HepG2 (cell line): Measurements from ENCODE around the gene EGFLAM. TPM values are rescaled to one million over a fixed set of nuclear protein-coding genes. Genes with fewer than 3 reads are reported as not detected.

Experiments used
- ATAC-seq: fragments of 200-7000 bp; cut with Tn5 transposase; 3 replicates; pipeline ENCODE4 v1.9.1; 2020; ENCODE audit warnings: mild to moderate bottlenecking, moderate library complexity
- BruUV-seq: library from RNA; stranded (reverse); fragments of 400-500 nt; replicated peaks from 2 replicates; lab custom pipeline; 2021; lab: Mats Ljungman, UMichigan
- CTCF ChIA-PET: fragments of 300-600 bp; formaldehyde crosslinking; extraction: SDS; loops from one replicate; lab custom pipeline; 2021; ENCODE audit warnings: low total read pairs, inconsistent platforms, low intra/inter-chr PET ratio; lab: Yijun Ruan, JAX
- POLR2A ChIA-PET: fragments of 350-600 bp; sonication (Branson Sonifier 250); formaldehyde crosslinking; loops from one replicate; lab custom pipeline; 2020; ENCODE audit warnings: antibody characterized with exemption, inconsistent platforms; lab: Yijun Ruan, JAX
- DNase-seq: peaks from one replicate; pipeline ENCODE4 v3.0.0-alpha.2; 2015; ENCODE audit warnings: low spot score
- FAIRE-seq: peaks from 3 replicates; lab custom pipeline; 2011; peaks lifted over from hg19 to GRCh38; lab: Jason Lieb, UNC
- H2AFZ ChIP-seq: one replicate; pipeline ENCODE4 v1.6.1; 2011; ENCODE audit warnings: low read length, inconsistent platforms
- H3K27ac ChIP-seq: fragments of 300-600 bp; 3 replicates; pipeline ENCODE4 v1.8.0; 2011; ENCODE audit warnings: mixed run types, mild to moderate bottlenecking, mixed read lengths, low read length, inconsistent platforms; ENCODE audit not compliant: insufficient read depth; ENCODE audit errors: extremely low read length
- H3K27me3 ChIP-seq, 2 experiments: fragments of 200-600 bp in 1 of 2; 2 replicates in 1 of 2; 3 replicates in 1 of 2; pipeline versions ENCODE4 v1.6.0 to v1.8.0; 2011; ENCODE audit warnings: low read length in 2 of 2, mild to moderate bottlenecking in 2 of 2, moderate library complexity in 2 of 2, inconsistent platforms in 1 of 2; ENCODE audit not compliant: insufficient read depth in 2 of 2, control insufficient read depth in 1 of 2
- H3K36me3 ChIP-seq, 2 experiments: fragments of 200-600 bp in 1 of 2; replicated peaks in 1 of 2; 2 replicates in 1 of 2; 3 replicates in 1 of 2; pipeline versions ENCODE4 v1.5.1 to v1.8.0; 2011; ENCODE audit warnings: low read length in 2 of 2, inconsistent platforms in 1 of 2; ENCODE audit not compliant: insufficient read depth in 2 of 2, control insufficient read depth in 1 of 2
- H3K4me1 ChIP-seq: 2 replicates; pipeline ENCODE4 v1.5.1; 2012; ENCODE audit warnings: low read length, inconsistent platforms; ENCODE audit not compliant: insufficient read depth
- H3K4me2 ChIP-seq: 2 replicates; pipeline ENCODE4 v1.6.0; 2011; ENCODE audit warnings: low read depth, low read length, inconsistent platforms
- H3K4me3 ChIP-seq, 3 experiments: fragments of 200-600 bp in 1 of 3; sonication (generic), shearing (Covaris generic) in 1 of 3; replicated peaks in 1 of 3; 2 replicates each; pipeline ENCODE4 v1.5.1; 2011 to 2016; ENCODE audit warnings: low read length in 3 of 3, inconsistent platforms in 2 of 3, low read depth in 2 of 3, mild to moderate bottlenecking in 2 of 3, control low read depth in 1 of 3, mixed read lengths in 1 of 3; ENCODE audit not compliant: insufficient read depth in 1 of 3
- H3K79me2 ChIP-seq: one replicate; pipeline ENCODE4 v1.6.1; 2011; ENCODE audit warnings: low read length, inconsistent platforms; ENCODE audit not compliant: insufficient read depth
- H3K9ac ChIP-seq: 2 replicates; pipeline ENCODE4 v1.6.0; 2011; ENCODE audit warnings: mild to moderate bottlenecking, low read depth, low read length, inconsistent platforms; ENCODE audit not compliant: insufficient read depth
- H3K9me3 ChIP-seq: 2 replicates; pipeline ENCODE4 v1.5.1; 2012; ENCODE audit warnings: mild to moderate bottlenecking, low read length
- H4K20me1 ChIP-seq: 2 replicates; pipeline ENCODE4 v1.6.0; 2011; ENCODE audit warnings: inconsistent platforms, mild to moderate bottlenecking, low read length, moderate library complexity; ENCODE audit not compliant: insufficient read depth
- CBFB ChIP-seq: sonication (generic); formaldehyde crosslinking; IDR thresholded peaks from 2 replicates; pipeline ENCODE4 v1.4.0; 2020; ENCODE audit warnings: missing genetic modification reagents
- GABPB1 ChIP-seq: IDR thresholded peaks from 2 replicates; pipeline ENCODE4 v1.6.1; 2016; ENCODE audit warnings: mild to moderate bottlenecking, missing genetic modification reagents, moderate library complexity, missing compliant biosample characterization
- GATAD2A ChIP-seq: IDR thresholded peaks from 2 replicates; pipeline ENCODE4 v1.6.1; 2016
- HCFC1 ChIP-seq: fragments of 150-350 bp; IDR thresholded peaks from 2 replicates; pipeline ENCODE4 v1.6.1; 2014; ENCODE audit warnings: low read depth, low read length
- MLLT10 ChIP-seq: sonication (generic); formaldehyde crosslinking; IDR thresholded peaks from 2 replicates; pipeline ENCODE4 v1.4.0; 2020; ENCODE audit warnings: missing genetic modification reagents
- MTF2 ChIP-seq: sonication (generic); formaldehyde crosslinking; IDR thresholded peaks from 2 replicates; pipeline ENCODE4 v1.5.0; 2020; ENCODE audit warnings: missing genetic modification reagents, borderline replicate concordance
- NFRKB ChIP-seq: fragments of 450-650 bp; IDR thresholded peaks from 2 replicates; pipeline ENCODE4 v1.6.1; 2017
- ZBTB3 ChIP-seq: sonication (generic); formaldehyde crosslinking; IDR thresholded peaks from 2 replicates; pipeline ENCODE4 v1.4.0; 2020; ENCODE audit warnings: low read depth, mild to moderate bottlenecking, moderate library complexity, missing genetic modification reagents, borderline replicate concordance
- ZNF253 ChIP-seq: sonication (generic); formaldehyde crosslinking; IDR thresholded peaks from 2 replicates; pipeline ENCODE4 v1.8.0; 2022; ENCODE audit warnings: mild to moderate bottlenecking, missing genetic modification reagents, borderline replicate concordance
- ZNF326 ChIP-seq: sonication (generic); formaldehyde crosslinking; IDR thresholded peaks from 2 replicates; pipeline ENCODE4 v1.4.0; 2020; ENCODE audit warnings: missing genetic modification reagents, borderline replicate concordance
- ZNF335 ChIP-seq: sonication (generic); formaldehyde crosslinking; IDR thresholded peaks from 2 replicates; pipeline ENCODE4 v1.4.0; 2020; ENCODE audit warnings: missing genetic modification reagents
- ZNF713 ChIP-seq: sonication (generic); formaldehyde crosslinking; IDR thresholded peaks from 2 replicates; pipeline ENCODE4 v1.4.0; 2020; ENCODE audit warnings: mild to moderate bottlenecking, missing genetic modification reagents
- ZNF768 ChIP-seq: sonication (generic); formaldehyde crosslinking; IDR thresholded peaks from 2 replicates; pipeline ENCODE4 v1.4.0; 2020; ENCODE audit warnings: missing genetic modification reagents
- WGBS: methylation state at CpG from one replicate; pipeline ENCODE4 v1.1.6; 2017; ENCODE audit warnings: low lambda C conversion rate; 5-methylcytosine and 5-hydroxymethylcytosine counted together
- in situ Hi-C: cut with HindIII; loops from 2 replicates; pipeline ENCODE4 v1.10.0; 2017; ENCODE audit warnings: low pct_unique_long_range_greater_than_20kb; ENCODE audit not compliant: extremely low pct_ligation_motif_present
- intact Hi-C: fragments of 100-400 bp; cut with micrococcal nuclease; formaldehyde crosslinking; loops from one replicate; pipeline ENCODE4 v1.10.0; 2022; ENCODE audit not compliant: unreplicated experiment
- polyA plus RNA-seq, 8 experiments: library from polyadenylated mRNA; depleted of rRNA in 3 of 8; stranded (reverse) in 7 of 8; unstranded in 1 of 8; fragments of >200 nt; fragmentation: Illumina TruSeq in 4 of 8; extraction: Trizol in 4 of 8; gene quantifications; 2 replicates each; pipeline versions ENCODE4 v1.2.1 to v1.2.3, GENCODE V29; 2011 to 2016; ENCODE audit warnings: low read depth in 4 of 8, missing spikeins in 1 of 8, mixed read lengths in 1 of 8; ENCODE audit not compliant: insufficient read depth in 1 of 8
- total RNA-seq, 5 experiments: library from RNA; depleted of rRNA; stranded (reverse); fragments of >200 nt; fragmentation: Illumina TruSeq; extraction: Trizol; gene quantifications; 2 replicates each; pipeline ENCODE4 v1.2.3, GENCODE V29; 2016; ENCODE audit warnings: low read depth in 1 of 5
- TF ChIP-seq, protein P1 (sequence below): sonication (generic); formaldehyde crosslinking; IDR thresholded peaks from 2 replicates; pipeline ENCODE4 v1.8.0; 2022; ENCODE audit warnings: mild to moderate bottlenecking, missing genetic modification reagents, borderline replicate concordance
- TF ChIP-seq, protein P2 (sequence below): sonication (generic); formaldehyde crosslinking; IDR thresholded peaks from 2 replicates; pipeline ENCODE4 v1.5.1; 2020; ENCODE audit warnings: missing genetic modification reagents, mild to moderate bottlenecking, borderline replicate concordance
- TF ChIP-seq, protein P3 (sequence below): sonication (generic); formaldehyde crosslinking; IDR thresholded peaks from 2 replicates; pipeline ENCODE4 v1.5.1; 2020; ENCODE audit warnings: mild to moderate bottlenecking, missing genetic modification reagents, borderline replicate concordance

Gene EGFLAM
- total and polyA plus RNA-seq, 2 of the 13 experiments (the other 11 are each of a cell fraction or from before 2014, with no cell fraction given): not detected

DNA sequence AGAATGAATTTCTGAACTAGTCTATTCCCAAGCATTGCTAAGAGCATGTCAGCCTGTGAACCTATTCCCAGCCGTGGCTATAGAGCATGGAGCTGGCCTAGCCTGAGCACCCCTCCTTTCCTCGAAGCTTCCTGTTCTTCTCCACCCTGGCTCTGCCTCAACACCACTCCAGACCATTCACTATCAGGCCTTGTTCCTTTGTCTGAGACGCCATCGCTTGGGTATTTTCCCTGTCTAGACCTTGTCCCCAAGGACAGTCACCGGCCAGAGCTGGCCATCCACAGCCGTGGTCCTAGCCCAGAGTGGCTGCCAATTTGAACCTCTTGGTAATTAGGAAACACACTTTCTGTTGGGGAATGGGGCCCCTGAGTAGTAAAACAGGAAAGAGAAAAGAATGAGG is 192.3 kb downstream of the EGFLAM start (continued):
- TF ChIP-seq, protein P1, sequence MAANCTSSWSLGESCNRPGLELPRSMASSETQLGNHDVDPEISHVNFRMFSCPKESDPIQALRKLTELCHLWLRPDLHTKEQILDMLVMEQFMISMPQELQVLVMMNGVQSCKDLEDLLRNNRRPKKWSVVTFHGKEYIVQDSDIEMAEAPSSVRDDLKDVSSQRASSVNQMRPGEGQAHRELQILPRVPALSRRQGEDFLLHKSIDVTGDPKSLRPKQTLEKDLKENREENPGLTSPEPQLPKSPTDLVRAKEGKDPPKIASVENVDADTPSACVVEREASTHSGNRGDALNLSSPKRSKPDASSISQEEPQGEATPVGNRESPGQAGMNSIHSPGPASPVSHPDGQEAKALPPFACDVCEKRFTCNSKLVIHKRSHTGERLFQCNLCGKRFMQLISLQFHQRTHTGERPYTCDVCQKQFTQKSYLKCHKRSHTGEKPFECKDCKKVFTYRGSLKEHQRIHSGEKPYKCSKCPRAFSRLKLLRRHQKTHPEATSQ (CRISPR knock-in tag): no peak
- TF ChIP-seq NFRKB (no peak), CBFB (CRISPR knock-in tag) (no peak), ZNF713 (CRISPR knock-in tag) (no peak)
- TF ChIP-seq, protein P2, sequence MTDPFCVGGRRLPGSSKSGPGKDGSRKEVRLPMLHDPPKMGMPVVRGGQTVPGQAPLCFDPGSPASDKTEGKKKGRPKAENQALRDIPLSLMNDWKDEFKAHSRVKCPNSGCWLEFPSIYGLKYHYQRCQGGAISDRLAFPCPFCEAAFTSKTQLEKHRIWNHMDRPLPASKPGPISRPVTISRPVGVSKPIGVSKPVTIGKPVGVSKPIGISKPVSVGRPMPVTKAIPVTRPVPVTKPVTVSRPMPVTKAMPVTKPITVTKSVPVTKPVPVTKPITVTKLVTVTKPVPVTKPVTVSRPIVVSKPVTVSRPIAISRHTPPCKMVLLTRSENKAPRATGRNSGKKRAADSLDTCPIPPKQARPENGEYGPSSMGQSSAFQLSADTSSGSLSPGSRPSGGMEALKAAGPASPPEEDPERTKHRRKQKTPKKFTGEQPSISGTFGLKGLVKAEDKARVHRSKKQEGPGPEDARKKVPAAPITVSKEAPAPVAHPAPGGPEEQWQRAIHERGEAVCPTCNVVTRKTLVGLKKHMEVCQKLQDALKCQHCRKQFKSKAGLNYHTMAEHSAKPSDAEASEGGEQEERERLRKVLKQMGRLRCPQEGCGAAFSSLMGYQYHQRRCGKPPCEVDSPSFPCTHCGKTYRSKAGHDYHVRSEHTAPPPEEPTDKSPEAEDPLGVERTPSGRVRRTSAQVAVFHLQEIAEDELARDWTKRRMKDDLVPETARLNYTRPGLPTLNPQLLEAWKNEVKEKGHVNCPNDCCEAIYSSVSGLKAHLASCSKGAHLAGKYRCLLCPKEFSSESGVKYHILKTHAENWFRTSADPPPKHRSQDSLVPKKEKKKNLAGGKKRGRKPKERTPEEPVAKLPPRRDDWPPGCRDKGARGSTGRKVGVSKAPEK: no peak
- TF ChIP-seq, all 625 proteins: peak for 0

DNA sequence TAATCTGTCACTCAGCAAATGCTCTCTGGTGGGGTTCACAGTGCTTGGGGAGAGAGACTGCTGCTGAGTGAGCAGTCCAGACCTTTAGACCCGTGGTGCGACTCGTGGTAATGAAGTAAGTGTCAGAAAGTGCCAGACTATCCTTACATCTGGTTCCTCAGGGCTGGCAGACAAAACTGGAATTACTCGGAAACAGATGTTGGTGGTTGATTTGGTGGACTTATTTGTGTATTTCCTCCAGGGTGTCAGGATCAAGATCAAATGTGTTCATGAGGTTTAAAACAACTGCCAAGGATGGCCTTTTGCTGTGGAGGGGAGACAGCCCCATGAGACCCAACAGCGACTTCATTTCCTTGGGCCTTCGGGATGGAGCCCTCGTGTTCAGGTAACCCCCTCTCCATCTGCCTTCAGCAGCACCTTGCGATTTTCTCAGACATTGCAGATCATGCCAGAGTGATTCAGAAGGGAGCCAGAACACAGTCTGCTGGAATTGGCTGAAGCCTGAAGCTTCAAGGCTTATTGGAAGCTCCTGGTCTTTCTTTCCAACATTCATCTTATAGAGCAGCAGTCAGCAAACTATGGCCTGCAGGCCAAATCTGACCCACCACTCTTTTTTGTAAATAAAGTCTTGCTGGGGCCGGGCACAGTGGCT is 192.8 kb downstream of the EGFLAM start:
- Histone ChIP-seq H3K27me3 (peaks cover 2 to 39% of the 10 kb centered on the region in 2 experiments; a peak in 3 of 5 replicates), H4K20me1 (no peaks in the 10 kb centered on the region), H3K4me3 (no peak overlapping the region), H3K4me1 (no peaks in the 10 kb centered on the region), H3K36me3 (no peaks in the 10 kb centered on the region), H3K9ac (no peak overlapping the region), H3K79me2 (no peaks in the 10 kb centered on the region), H2AFZ (no peak overlapping the region), H3K4me2 (no peak overlapping the region), H3K27ac (no peak overlapping the region), H3K9me3 (no peaks in the 10 kb centered on the region)
- intact Hi-C loops: no loop called here
- ChIA-PET CTCF (no interaction called here), POLR2A (no interaction called here)
- DNase-seq (no peak), FAIRE-seq (no peak), ATAC-seq (no peak)
- WGBS: 42% methylated on average over 9 of the region's 9 CpGs
- in situ Hi-C loops: no loop called here
- BruUV-seq: no TSS peak
- TF ChIP-seq ZNF335: no peak
- TF ChIP-seq MLLT10 (CRISPR knock-in tag): no peak
- TF ChIP-seq, protein P3, sequence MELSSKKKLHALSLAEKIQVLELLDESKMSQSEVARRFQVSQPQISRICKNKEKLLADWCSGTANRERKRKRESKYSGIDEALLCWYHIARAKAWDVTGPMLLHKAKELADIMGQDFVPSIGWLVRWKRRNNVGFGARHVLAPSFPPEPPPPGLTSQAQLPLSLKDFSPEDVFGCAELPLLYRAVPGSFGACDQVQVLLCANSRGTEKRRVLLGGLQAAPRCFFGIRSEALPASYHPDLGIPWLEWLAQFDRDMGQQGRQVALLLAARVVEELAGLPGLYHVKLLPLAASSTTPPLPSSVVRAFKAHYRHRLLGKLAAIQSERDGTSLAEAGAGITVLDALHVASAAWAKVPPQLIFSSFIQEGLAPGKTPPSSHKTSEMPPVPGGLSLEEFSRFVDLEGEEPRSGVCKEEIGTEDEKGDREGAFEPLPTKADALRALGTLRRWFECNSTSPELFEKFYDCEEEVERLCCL (CRISPR knock-in tag): no peak
- no peak for TF ChIP-seq MTF2 (CRISPR knock-in tag)
- TF ChIP-seq ZBTB3: no peak
- TF ChIP-seq, protein P1 (CRISPR knock-in tag): no peak
- TF ChIP-seq GABPB1 (CRISPR knock-in tag): no peak
- TF ChIP-seq ZNF326: no peak
- no peak for TF ChIP-seq ZNF253 (CRISPR knock-in tag)
- TF ChIP-seq ZNF768 (CRISPR knock-in tag): no peak
- no peak for TF ChIP-seq HCFC1
- TF ChIP-seq GATAD2A (CRISPR knock-in tag): no peak
